Fibroblast of villous mesenchyme (primary cell): Measurements from ENCODE around the gene SNRNP70. TPM values are rescaled to one million over a fixed set of nuclear protein-coding genes. Genes with fewer than 3 reads are reported as not detected.
"Not testable (repeated sequence)": the region's sequence is repeated elsewhere in the genome, so short reads cannot be mapped to it uniquely, and the experiment has no call there.

ENCODE experiments used
- DNase-seq: peaks from one replicate; pipeline ENCODE4 v3.0.0-alpha.2; 2010; ENCODE audit warnings: low read depth
- H3K4me3 ChIP-seq: 2 replicates; pipeline ENCODE4 v1.5.1; 2011; ENCODE audit warnings: low read depth, mild to moderate bottlenecking, low read length
- CTCF ChIP-seq: IDR thresholded peaks from 2 replicates; pipeline ENCODE4 v1.5.1; 2012; ENCODE audit warnings: low read depth, mild to moderate bottlenecking, low read length; ENCODE audit not compliant: insufficient read depth
- total RNA-seq: library from RNA; depleted of rRNA; stranded (reverse); fragments of >200 nt; gene quantifications from 2 replicates; pipeline ENCODE4 v1.2.3, GENCODE V29; 2012

Gene SNRNP70
- total RNA-seq, 1 donor = 117 TPM

- DNase-seq = no peak
- no peak overlapping the region for H3K4me3 ChIP-seq
- TF ChIP-seq CTCF = no peak
Observed at GRCh38 chr19:49140951-49141350, 55.7 kb downstream of the SNRNP70 start.

GRCh38 chr19:49141352-49141751, 56.1 kb downstream of the SNRNP70 start:
- no peak for TF ChIP-seq CTCF
- no peak for DNase-seq
- no peak overlapping the region for H3K4me3 ChIP-seq

GRCh38 chr19:49142866-49143335, 57.6 kb downstream of the SNRNP70 start:
- peak overlapping the region; percentile 75 for H3K4me3 ChIP-seq
- TF ChIP-seq CTCF = no peak
- DNase-seq = peak; percentile 90

- H3K4me3 ChIP-seq = peak overlapping the region; percentile 55
- DNase-seq = peak; percentile 74
- peak; percentile 80 for TF ChIP-seq CTCF
Observed at GRCh38 chr19:49145573-49146407, 60.5 kb downstream of the SNRNP70 start.

- DNase-seq, H3K4me3 ChIP-seq: not testable (repeated sequence)
Observed at GRCh38 chr19:49146408-49146770, 61.1 kb downstream of the SNRNP70 start.

- DNase-seq = no peak
- TF ChIP-seq CTCF = no peak
- H3K4me3 ChIP-seq = no peak overlapping the region
Observed at GRCh38 chr19:49148044-49148682, 62.9 kb downstream of the SNRNP70 start.
